KOPT-K1 (cell line): ENCODE measurements around the gene C13orf46.

Experiments
- H3K27ac ChIP-seq: fragments of 200-600 bp; sonication (generic); 2 replicates; pipeline ENCODE4 v1.5.1; 2016; ENCODE audit warnings: antibody characterized with exemption, mild to moderate bottlenecking, low read depth, low read length; ENCODE audit not compliant: poor library complexity, severe bottlenecking
- H3K36me3 ChIP-seq: fragments of 200-600 bp; sonication (generic); 2 replicates; pipeline ENCODE4 v1.5.1; 2017; ENCODE audit warnings: antibody characterized with exemption, mild to moderate bottlenecking, low read length, moderate library complexity; ENCODE audit not compliant: insufficient read depth
- H3K9me3 ChIP-seq: fragments of 200-600 bp; sonication (generic); 2 replicates; pipeline ENCODE4 v1.5.1; 2017; ENCODE audit warnings: antibody characterized with exemption, low read length, mild to moderate bottlenecking; ENCODE audit not compliant: insufficient read depth, poor library complexity, severe bottlenecking

The C13orf46 gene

GRCh38 chr13:113950451-113951245, 23.2 kb downstream of the C13orf46 start:
- no peaks in the 10 kb centered on the region for H3K36me3 ChIP-seq
- no peak overlapping the region for H3K27ac ChIP-seq
- no peaks in the 10 kb centered on the region for H3K9me3 ChIP-seq

GRCh38 chr13:113949546-113949945, 24.3 kb downstream of the C13orf46 start:
- Histone ChIP-seq H3K27ac (no peak overlapping the region), H3K36me3 (no peaks in the 10 kb centered on the region), H3K9me3 (no peaks in the 10 kb centered on the region)

- H3K27ac ChIP-seq, result no peak overlapping the region
- no peaks in the 10 kb centered on the region for H3K9me3 ChIP-seq
- H3K36me3 ChIP-seq, result no peaks in the 10 kb centered on the region
Measured at GRCh38 chr13:113948034-113948742, 25.7 kb downstream of the C13orf46 start.

GRCh38 chr13:113947311-113948033, 26.4 kb downstream of the C13orf46 start:
- Histone ChIP-seq H3K27ac (no peak overlapping the region), H3K9me3 (no peaks in the 10 kb centered on the region), H3K36me3 (no peaks in the 10 kb centered on the region)

GRCh38 chr13:113946409-113947181, 27.3 kb downstream of the C13orf46 start:
- H3K36me3 ChIP-seq, result no peaks in the 10 kb centered on the region
- no peaks in the 10 kb centered on the region for H3K9me3 ChIP-seq
- H3K27ac ChIP-seq, result no peak overlapping the region

GRCh38 chr13:113945857-113946408, 27.9 kb downstream of the C13orf46 start:
- no peaks in the 10 kb centered on the region for H3K36me3 ChIP-seq
- no peak overlapping the region for H3K27ac ChIP-seq
- no peaks in the 10 kb centered on the region for H3K9me3 ChIP-seq

- Histone ChIP-seq H3K27ac (no peak overlapping the region), H3K9me3 (no peaks in the 10 kb centered on the region), H3K36me3 (no peaks in the 10 kb centered on the region)
Measured at GRCh38 chr13:113943821-113944565, 29.9 kb downstream of the C13orf46 start.

- H3K9me3 ChIP-seq, result no peaks in the 10 kb centered on the region
- H3K27ac ChIP-seq, result no peak overlapping the region
- H3K36me3 ChIP-seq, result no peaks in the 10 kb centered on the region
Measured at GRCh38 chr13:113942591-113943103, 31.2 kb downstream of the C13orf46 start.

- H3K9me3 ChIP-seq, result no peaks in the 10 kb centered on the region
- H3K27ac ChIP-seq, result no peak overlapping the region
- no peaks in the 10 kb centered on the region for H3K36me3 ChIP-seq
Measured at GRCh38 chr13:113941571-113942191, 32.2 kb downstream of the C13orf46 start.

DNA sequence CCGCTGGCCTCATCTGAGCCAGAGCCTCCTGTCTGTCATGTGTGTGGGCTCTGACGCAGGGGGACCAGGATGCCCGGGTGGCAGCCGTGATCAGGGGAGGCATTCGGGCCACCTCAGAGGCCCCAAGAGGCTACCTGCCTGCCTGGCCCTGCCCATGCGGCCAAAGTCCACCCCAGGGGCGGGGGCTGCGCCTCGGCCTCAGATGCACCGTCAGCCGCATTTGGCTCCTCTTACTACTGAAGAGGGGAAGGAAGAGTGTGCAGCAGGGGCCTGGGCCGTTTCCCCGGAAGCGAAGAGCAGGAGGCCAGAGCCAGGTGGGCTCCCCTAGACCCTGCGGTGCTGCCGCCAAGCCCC, 34.0 kb downstream of the C13orf46 start:
- no peaks in the 10 kb centered on the region for H3K36me3 ChIP-seq
- H3K27ac ChIP-seq, result no peak overlapping the region
- no peaks in the 10 kb centered on the region for H3K9me3 ChIP-seq

DNA sequence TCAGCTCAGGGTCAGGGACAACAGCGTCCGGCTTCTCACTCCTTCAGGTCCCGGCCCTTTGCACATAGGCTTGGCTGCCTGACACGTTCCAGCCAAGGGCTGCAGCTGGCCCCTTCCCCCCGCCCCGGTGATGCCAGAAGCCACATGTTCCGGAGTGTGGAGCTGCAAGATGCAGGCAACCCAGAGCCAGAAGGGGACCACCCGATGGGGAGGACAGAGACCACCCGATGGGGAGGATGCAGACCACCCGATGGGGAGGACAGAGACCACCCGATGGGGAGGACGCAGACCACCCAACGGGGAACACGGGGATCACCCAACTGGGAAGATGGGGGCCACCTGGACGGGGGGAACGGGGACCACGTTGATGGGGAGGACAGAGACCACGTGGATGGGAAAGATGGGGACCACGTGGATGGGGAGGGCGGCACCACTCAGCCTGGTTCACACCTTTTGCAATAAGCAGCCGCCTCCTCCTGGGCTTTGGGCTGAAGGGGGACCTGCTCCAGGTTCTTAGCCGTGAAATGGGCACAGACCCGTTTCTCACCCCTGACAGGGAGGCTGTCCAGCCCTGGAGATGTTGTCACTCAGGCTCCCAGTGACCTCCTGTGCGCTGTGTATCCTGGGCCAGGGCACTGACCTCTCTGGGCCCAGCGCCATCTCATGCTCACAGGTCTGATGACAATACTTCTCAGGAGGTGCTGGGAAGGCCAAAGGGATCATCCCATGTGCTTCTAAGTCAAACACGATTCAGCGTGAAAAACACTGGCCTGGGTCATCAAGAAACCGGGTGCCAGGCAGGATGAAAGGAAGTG, 34.5 kb downstream of the C13orf46 start:
- no peaks in the 10 kb centered on the region for H3K9me3 ChIP-seq
- H3K36me3 ChIP-seq, result no peaks in the 10 kb centered on the region

GRCh38 chr13:113938716-113939115, 35.2 kb downstream of the C13orf46 start:
- Histone ChIP-seq H3K9me3 (no peaks in the 10 kb centered on the region), H3K36me3 (no peaks in the 10 kb centered on the region), H3K27ac (no peak overlapping the region)

More for the DNA sequence above, 34.5 kb downstream of the C13orf46 start:
- no peak overlapping the region for H3K27ac ChIP-seq

DNA sequence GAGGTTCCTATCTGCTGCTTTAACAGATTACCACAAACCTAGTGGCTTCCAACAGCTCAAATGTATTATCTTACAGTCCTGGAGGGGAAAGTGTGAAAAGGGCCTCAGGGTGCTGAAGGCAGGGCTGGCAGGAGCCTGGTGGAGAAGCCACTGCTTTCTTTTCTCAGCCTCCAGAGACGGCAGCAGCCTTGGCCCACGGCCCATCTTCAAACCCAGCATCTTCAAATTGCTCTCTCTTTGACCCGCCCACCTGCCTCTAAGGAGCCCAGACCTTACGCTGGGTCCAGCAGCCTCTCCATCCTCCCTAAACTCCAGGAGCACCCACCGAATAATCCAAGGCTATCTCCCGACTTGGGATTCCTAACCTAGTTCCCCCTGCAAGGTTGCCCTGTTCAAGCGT, 35.6 kb downstream of the C13orf46 start:
- Histone ChIP-seq H3K27ac (no peak overlapping the region), H3K36me3 (no peaks in the 10 kb centered on the region), H3K9me3 (no peaks in the 10 kb centered on the region)
